Tracheal epithelial cell (primary cell): ENCODE data around the gene SHISA9. TPM values are rescaled to one million over a fixed set of nuclear protein-coding genes. Genes with fewer than 3 reads are reported as not detected.

Experiments
- total RNA-seq: library from RNA; depleted of rRNA; stranded (reverse); fragments of >200 nt; gene quantifications from 2 replicates; pipeline ENCODE4 v1.2.1, GENCODE V29; 2014

The SHISA9 gene
- under 0.01 and 4.6 TPM in 2 replicates for total RNA-seq

GRCh38 chr16:12901597-12902461 lies at the start of gene SHISA9:
Gene SHISA9 (plus strand): TSS chr16:12901598.

Other genes starting within 250 kb of the SHISA9 start
- 2.3 and 4.6 TPM in 2 replicates for gene CPPED1, start 97.7 kb upstream of the SHISA9 start, total RNA-seq